ENCODE results near the gene SEL1L3.

GRCh38 chr4:25779021-25779420 is 83.8 kb downstream of the SEL1L3 start:
- TF ChIP-seq EZH2phosphoT487 (IDR thresholded peaks at IDR 0.05; ENCODE audit: borderline replicate concordance, low read length) (no peak), CTCF (conservative IDR thresholded peaks at IDR 0.05; ENCODE audit: low read depth, low read length) (no peak)

Measured in PC-3 (cell line).